Measurements from ENCODE around the gene POU2F3. TPM values are rescaled to one million over a fixed set of nuclear protein-coding genes. Genes with fewer than 3 reads are reported as not detected.

POU2F3 gene
- total and polyA plus RNA-seq, 2 of the 13 experiments (the other 11 are each of a cell fraction or from before 2014, with no cell fraction given), result not detected

- TF ChIP-seq HINFP (CRISPR knock-in tag; IDR thresholded peaks at IDR 0.05; ENCODE audit: low read depth) (no peak), NFE2 (CRISPR knock-in tag; IDR thresholded peaks at IDR 0.05) (no peak), KDM5A (IDR thresholded peaks at IDR 0.05; ENCODE audit: borderline replicate concordance, low read length) (no peak), RNF2 (conservative IDR thresholded peaks at IDR 0.05; ENCODE audit: low read depth) (peak; percentile 79; the same call in 1 of the 2 replicates), ZNF775 (CRISPR knock-in tag; IDR thresholded peaks at IDR 0.05; ENCODE audit: borderline replicate concordance) (no peak), ARID2 (CRISPR knock-in tag; IDR thresholded peaks at IDR 0.05; ENCODE audit: borderline replicate concordance) (no peak), NPAS2 (CRISPR knock-in tag; IDR thresholded peaks at IDR 0.05; ENCODE audit: borderline replicate concordance) (no peak), ZNF790 (CRISPR knock-in tag; IDR thresholded peaks at IDR 0.05; ENCODE audit: borderline replicate concordance) (peak; percentile 68; the same call in 1 of the 2 replicates), RORA (CRISPR knock-in tag; IDR thresholded peaks at IDR 0.05) (no peak), GRHL1 (CRISPR knock-in tag; conservative IDR thresholded peaks at IDR 0.05) (no peak), ZNF121 (CRISPR knock-in tag; IDR thresholded peaks at IDR 0.05) (no peak), HOXA9 (CRISPR knock-in tag; IDR thresholded peaks at IDR 0.05; ENCODE audit: borderline replicate concordance) (no peak), ZNF180 (CRISPR knock-in tag; IDR thresholded peaks at IDR 0.05; ENCODE audit: borderline replicate concordance, low read depth) (no peak), FOXC1 (CRISPR knock-in tag; IDR thresholded peaks at IDR 0.05; ENCODE audit: borderline replicate concordance) (peak; percentile 45), ZNF713 (CRISPR knock-in tag; IDR thresholded peaks at IDR 0.05) (no peak), ZNF333 (CRISPR knock-in tag; IDR thresholded peaks at IDR 0.05; ENCODE audit: borderline replicate concordance) (no peak), ZBTB43 (CRISPR knock-in tag; conservative IDR thresholded peaks at IDR 0.05) (0 out of 2 replicates have a peak, but pooled peaks have one; percentile 45), ZNF282 (IDR thresholded peaks at IDR 0.05; ENCODE audit: partially characterized antibody) (no peak), KLF11 (CRISPR knock-in tag; IDR thresholded peaks at IDR 0.05) (no peak), ZNF891 (CRISPR knock-in tag; IDR thresholded peaks at IDR 0.05) (no peak; the same call in 1 of the 2 replicates), MAFF (IDR thresholded peaks at IDR 0.05; ENCODE audit: low read depth, low read length) (no peak), KMT2B (CRISPR knock-in tag; IDR thresholded peaks at IDR 0.05) (0 out of 2 replicates have a peak, but pooled peaks have one; percentile 17), GABPB1 (CRISPR knock-in tag; IDR thresholded peaks at IDR 0.05) (peak; percentile 91), ZNF740 (CRISPR knock-in tag; IDR thresholded peaks at IDR 0.05) (no peak), THAP7 (CRISPR knock-in tag; IDR thresholded peaks at IDR 0.05) (no peak)
Measured at GRCh38 chr11:120324932-120325810, 85.2 kb downstream of the POU2F3 start, which contains the start of gene TLCD5 (continued).
